WTC11 (cell line): Measurements from ENCODE around the gene DCAF11. TPM values are rescaled to one million over a fixed set of nuclear protein-coding genes. Genes with fewer than 3 reads are reported as not detected.

Source experiments
- ATAC-seq: fragments of 200-7000 bp; cut with Tn5 transposase; 2 replicates; pipeline ENCODE4 v1.10.0; 2021; ENCODE audit warnings: mild to moderate bottlenecking, moderate library complexity
- CTCF ChIA-PET: fragments of 300-600 bp; sonication (Branson Sonifier 250); formaldehyde crosslinking; loops from one replicate; lab custom pipeline; 2021; ENCODE audit warnings: antibody characterized with exemption; lab: Charles Lee
- POLR2A ChIA-PET: fragments of 350-600 bp; sonication (Branson Sonifier 250); formaldehyde crosslinking; loops from one replicate; lab custom pipeline; 2021; ENCODE audit warnings: antibody characterized with exemption; lab: Charles Lee
- DNase-seq: peaks from one replicate; pipeline ENCODE4 v3.0.0; 2021; ENCODE audit warnings: low spot score
- H3K27ac Mint-ChIP-seq: 2 replicates; pipeline ENCODE4 v1.8.0; 2021; ENCODE audit warnings: mixed read lengths
- H3K27me3 Mint-ChIP-seq: 2 replicates; pipeline ENCODE4 v1.8.0; 2021; ENCODE audit warnings: low read depth, mild to moderate bottlenecking, moderate library complexity, mixed read lengths
- H3K36me3 Mint-ChIP-seq: 2 replicates; pipeline ENCODE4 v1.8.0; 2021; ENCODE audit warnings: mixed read lengths
- H3K4me1 Mint-ChIP-seq: 2 replicates; pipeline ENCODE4 v1.8.0; 2022; ENCODE audit warnings: mixed read lengths
- H3K4me3 Mint-ChIP-seq: 2 replicates; pipeline ENCODE4 v1.8.0; 2021; ENCODE audit warnings: mild to moderate bottlenecking, moderate library complexity, mixed read lengths
- H3K9me3 Mint-ChIP-seq: 2 replicates; pipeline ENCODE4 v1.8.0; 2021; ENCODE audit warnings: mixed read lengths
- ATF6 ChIP-seq: sonication (generic); formaldehyde crosslinking; IDR thresholded peaks from 2 replicates; pipeline ENCODE4 v1.8.1; 2023; ENCODE audit warnings: mild to moderate bottlenecking, missing genetic modification reagents
- CREB1 ChIP-seq: sonication (generic); formaldehyde crosslinking; IDR thresholded peaks from 2 replicates; pipeline ENCODE4 v1.8.0; 2023; ENCODE audit warnings: mild to moderate bottlenecking, missing genetic modification reagents
- GTF2I ChIP-seq: fragments of 250-450 bp; sonication (Bioruptor Pico); conservative IDR thresholded peaks from 2 replicates; pipeline ENCODE4 v1.4.0; 2021; ENCODE audit warnings: mild to moderate bottlenecking
- IRF2 ChIP-seq: sonication (generic); formaldehyde crosslinking; IDR thresholded peaks from 2 replicates; pipeline ENCODE4 v1.8.0; 2022; ENCODE audit warnings: low read depth, missing genetic modification reagents, borderline replicate concordance
- OVOL2 ChIP-seq: fragments of 250-450 bp; sonication (Bioruptor Pico); IDR thresholded peaks from 2 replicates; pipeline ENCODE4 v1.9.0; 2021; ENCODE audit warnings: mild to moderate bottlenecking, borderline replicate concordance
- PRDM15 ChIP-seq: sonication (generic); formaldehyde crosslinking; IDR thresholded peaks from 2 replicates; pipeline ENCODE4 v1.8.0; 2022; ENCODE audit warnings: missing genetic modification reagents
- PREB ChIP-seq: sonication (generic); formaldehyde crosslinking; IDR thresholded peaks from 2 replicates; pipeline ENCODE4 v1.8.1; 2022; ENCODE audit warnings: mild to moderate bottlenecking, missing genetic modification reagents, moderate library complexity, borderline replicate concordance
- RORB ChIP-seq: fragments of 250-450 bp; sonication (Bioruptor Pico); IDR thresholded peaks from 2 replicates; pipeline ENCODE4 v1.9.0; 2021; ENCODE audit warnings: mild to moderate bottlenecking
- TEAD4 ChIP-seq: sonication (generic); formaldehyde crosslinking; IDR thresholded peaks from 2 replicates; pipeline ENCODE4 v1.8.0; 2022; ENCODE audit warnings: mild to moderate bottlenecking, missing genetic modification reagents
- ZMAT4 ChIP-seq: fragments of 250-450 bp; sonication (Bioruptor Pico); IDR thresholded peaks from 2 replicates; pipeline ENCODE4 v1.9.0; 2021; ENCODE audit warnings: mild to moderate bottlenecking
- ZNF281 ChIP-seq: sonication (generic); formaldehyde crosslinking; IDR thresholded peaks from 2 replicates; pipeline ENCODE4 v1.8.0; 2023; ENCODE audit warnings: mild to moderate bottlenecking, missing genetic modification reagents
- total RNA-seq: library from RNA; stranded (reverse); gene quantifications from 3 replicates; pipeline ENCODE4 v1.2.3, GENCODE V29; 2021

DCAF11 gene
- total RNA-seq, 1 experiment from 2014 or later: 73.6 TPM

- TF ChIP-seq PREB: no peak
Observed at GRCh38 chr14:24157331-24157730, 42.8 kb downstream of the DCAF11 start (continued).

- H3K27me3 Mint-ChIP-seq: no peaks in the 10 kb centered on the region
- ATAC-seq (no peak), DNase-seq (no peak)
- TF ChIP-seq ATF6 (CRISPR knock-in tag): no peak
- TF ChIP-seq IRF2 (CRISPR knock-in tag): no peak
- no peak for TF ChIP-seq ZNF281 (CRISPR knock-in tag)
- no peak for TF ChIP-seq ZMAT4 (CRISPR knock-in tag)
- H3K4me3 Mint-ChIP-seq: no peak overlapping the region
- POLR2A ChIA-PET: interaction anchor here (1.5 to 2.3 kb wide), 5 partner anchors 9 to 64 kb away, joined by 4 to 13 read pairs (median 7); partner anchors contain the start of genes DCAF11, IPO4, NRL and PSME2
- CTCF ChIA-PET: interaction anchor here (0.7 to 2.7 kb wide), 20 partner anchors 9 to 272 kb away, joined by 3 to 42 read pairs (median 14); partner anchors contain the start of genes CHMP4A, DCAF11, DHRS1 and IPO4
- peaks cover 44% of the 10 kb centered on the region for H3K36me3 Mint-ChIP-seq
- no peaks in the 10 kb centered on the region for H3K9me3 Mint-ChIP-seq
- no peak overlapping the region for H3K27ac Mint-ChIP-seq
- peaks cover 13% of the 10 kb centered on the region for H3K4me1 Mint-ChIP-seq
Observed at GRCh38 chr14:24159777-24160498, 45.4 kb downstream of the DCAF11 start.

GRCh38 chr14:24160499-24160849 lies 45.9 kb downstream of the DCAF11 start:
- ATAC-seq: no peak
- H3K4me3 Mint-ChIP-seq: no peak overlapping the region
- no peak for DNase-seq
- peaks cover 40% of the 10 kb centered on the region for H3K36me3 Mint-ChIP-seq
- TF ChIP-seq OVOL2 (no peak), CREB1 (CRISPR knock-in tag) (no peak), ZNF281 (CRISPR knock-in tag) (no peak), RORB (no peak), PRDM15 (CRISPR knock-in tag) (no peak), TEAD4 (CRISPR knock-in tag) (no peak), GTF2I (no peak)
- H3K9me3 Mint-ChIP-seq: no peaks in the 10 kb centered on the region
- H3K27ac Mint-ChIP-seq: no peak overlapping the region
- H3K27me3 Mint-ChIP-seq: no peaks in the 10 kb centered on the region
- ChIA-PET POLR2A (interaction anchor here (0.6 to 2.3 kb wide), 11 partner anchors 10 to 875 kb away, joined by 3 to 13 read pairs (median 5); partner anchors contain the start of genes DCAF11, EMC9, IPO4 and NRL), CTCF (interaction anchor here (0.9 to 2.7 kb wide), 35 partner anchors 9 to 271 kb away, joined by 3 to 55 read pairs (median 7); partner anchors contain the start of genes CHMP4A, CIDEB, DCAF11 and DHRS1)
- H3K4me1 Mint-ChIP-seq: peaks cover 13% of the 10 kb centered on the region
